ENCODE data around the gene EFNA4.

EFNA4 gene

GRCh38 chr1:155063550-155064110 is at the start of gene EFNA4:
TSS of gene EFNA4 (plus strand) at chr1:155063740. CDS start at chr1:155063824, 84 bp downstream.
- peak; percentile 88 to 89 for DNase-seq

- DNase-seq, result no peak
Measured at GRCh38 chr1:155014709-155015508, 48.6 kb upstream of the EFNA4 start.

- no peak for DNase-seq
Measured at GRCh38 chr1:155015527-155016230, 47.9 kb upstream of the EFNA4 start.

GRCh38 chr1:155016231-155016831 is 47.2 kb upstream of the EFNA4 start:
- DNase-seq, result peak in 1 of 2 donors; percentile 55

GRCh38 chr1:155017041-155017945 is 46.2 kb upstream of the EFNA4 start:
- DNase-seq, result peak; percentile 89

GRCh38 chr1:155017946-155018316 is 45.6 kb upstream of the EFNA4 start:
- no peak for DNase-seq

GRCh38 chr1:155018617-155019348 is 44.8 kb upstream of the EFNA4 start:
- DNase-seq, result no peak

GRCh38 chr1:155019377-155020245 is 43.9 kb upstream of the EFNA4 start:
- no peak for DNase-seq

GRCh38 chr1:155022136-155022926 is 41.2 kb upstream of the EFNA4 start:
- DNase-seq, result no peak

- DNase-seq, result no peak
Measured at GRCh38 chr1:155022927-155023236, 40.7 kb upstream of the EFNA4 start.

- no peak for DNase-seq
Measured at GRCh38 chr1:155023627-155024026, 39.9 kb upstream of the EFNA4 start.

GRCh38 chr1:155024315-155024714 is 39.2 kb upstream of the EFNA4 start:
- DNase-seq, result no peak

GRCh38 chr1:155026154-155026553 is 37.4 kb upstream of the EFNA4 start:
- no peak for DNase-seq

GRCh38 chr1:155026588-155026987 is 37.0 kb upstream of the EFNA4 start:
- no peak for DNase-seq

GRCh38 chr1:155029513-155030242 is 33.9 kb upstream of the EFNA4 start:
- DNase-seq, result no peak

GRCh38 chr1:155030243-155030795 is 33.2 kb upstream of the EFNA4 start:
- DNase-seq, result no peak

GRCh38 chr1:155030899-155031298 is 32.6 kb upstream of the EFNA4 start:
- DNase-seq, result no peak

- DNase-seq, result no peak
Measured at GRCh38 chr1:155032886-155033285, 30.7 kb upstream of the EFNA4 start.

- no peak for DNase-seq
Measured at GRCh38 chr1:155033524-155033923, 30.0 kb upstream of the EFNA4 start, which contains the start of the genes DCST1 and DCST2. TSS of gene DCST1 (plus strand) at chr1:155033824. CDS start at chr1:155034037, 213 bp downstream. TSS of gene DCST2 (minus strand) at chr1:155033781. CDS start at chr1:155033701, 80 bp downstream.

Data from CD4-positive, alpha-beta T cell treated with Interleukin-4 for 1 hour (primary cell).